Stimulated activated CD8-positive, alpha-beta memory T cell treated with anti-CD3 and anti-CD28 coated beads, Interleukin-7, amount 100 ng/mL, for 4 hours (primary cell): ENCODE results near the gene EIF2B1.
"Not testable (repeated sequence)": the region's sequence is repeated elsewhere in the genome, so short reads cannot be mapped to it uniquely, and the experiment has no call there.

Source experiments
- DNase-seq, 2 donors: peaks; one replicate each; pipeline ENCODE4 v3.0.0-alpha.2; 2020; ENCODE audit warnings: low read depth in 2 of 2

Gene EIF2B1

GRCh38 chr12:123617580-123617979 is 15.9 kb downstream of the EIF2B1 start:
- DNase-seq: no peak

GRCh38 chr12:123617144-123617543 is 16.3 kb downstream of the EIF2B1 start:
- no peak for DNase-seq

- DNase-seq: no peak
Observed at GRCh38 chr12:123614531-123614930, 19.0 kb downstream of the EIF2B1 start.

GRCh38 chr12:123614110-123614509 is 19.4 kb downstream of the EIF2B1 start:
- DNase-seq: no peak

GRCh38 chr12:123608182-123608581 is 25.3 kb downstream of the EIF2B1 start:
- no peak for DNase-seq

- no peak for DNase-seq
Observed at GRCh38 chr12:123607756-123608155, 25.7 kb downstream of the EIF2B1 start.

- DNase-seq: not testable (repeated sequence)
Observed at GRCh38 chr12:123603495-123603894, 30.0 kb downstream of the EIF2B1 start.

- DNase-seq: no peak
Observed at GRCh38 chr12:123602651-123603195, 30.8 kb downstream of the EIF2B1 start.

GRCh38 chr12:123601602-123602489 is 31.6 kb downstream of the EIF2B1 start, which contains the start of gene DDX55:
DDX55 (plus strand) TSS chr12:123602099; CDS start chr12:123602149, 50 bp downstream.
- DNase-seq: peak; percentile 58 to 78

- no peak for DNase-seq
Observed at GRCh38 chr12:123599721-123600120, 33.8 kb downstream of the EIF2B1 start.

GRCh38 chr12:123599310-123599709 is 34.2 kb downstream of the EIF2B1 start:
- DNase-seq: no peak

GRCh38 chr12:123598522-123598921 is 35.0 kb downstream of the EIF2B1 start:
- DNase-seq: no peak

GRCh38 chr12:123597100-123597499 is 36.4 kb downstream of the EIF2B1 start:
- no peak for DNase-seq

GRCh38 chr12:123595729-123596128 is 37.8 kb downstream of the EIF2B1 start:
- DNase-seq: no peak

GRCh38 chr12:123591702-123592481 is 41.6 kb downstream of the EIF2B1 start:
- DNase-seq: no peak

- DNase-seq: no peak
Observed at GRCh38 chr12:123580772-123581171, 52.7 kb downstream of the EIF2B1 start.

- not testable (repeated sequence) for DNase-seq
Observed at GRCh38 chr12:123578829-123579228, 54.7 kb downstream of the EIF2B1 start.

GRCh38 chr12:123578243-123578642 is 55.2 kb downstream of the EIF2B1 start:
- DNase-seq: no peak

- no peak for DNase-seq
Observed at GRCh38 chr12:123576611-123577010, 56.9 kb downstream of the EIF2B1 start.

- no peak for DNase-seq
Observed at GRCh38 chr12:123573870-123574269, 59.6 kb downstream of the EIF2B1 start.

- DNase-seq: no peak
Observed at GRCh38 chr12:123572391-123572790, 61.1 kb downstream of the EIF2B1 start.

GRCh38 chr12:123571343-123571813 is 62.1 kb downstream of the EIF2B1 start:
- no peak for DNase-seq
